Measurements from ENCODE around the gene MAP3K5.
A peak's percentile ranks its signal among the peaks of the same experiment; 100 is the strongest.
"Not testable (repeated sequence)": the region's sequence is repeated elsewhere in the genome, so short reads cannot be mapped to it uniquely, and the experiment has no call there.

The MAP3K5 gene

GRCh38 chr6:136790411-136791295, 1.6 kb downstream of the MAP3K5 start:
- no peak for DNase-seq

GRCh38 chr6:136789440-136789839, 2.8 kb downstream of the MAP3K5 start:
- DNase-seq = not testable (repeated sequence)

DNA sequence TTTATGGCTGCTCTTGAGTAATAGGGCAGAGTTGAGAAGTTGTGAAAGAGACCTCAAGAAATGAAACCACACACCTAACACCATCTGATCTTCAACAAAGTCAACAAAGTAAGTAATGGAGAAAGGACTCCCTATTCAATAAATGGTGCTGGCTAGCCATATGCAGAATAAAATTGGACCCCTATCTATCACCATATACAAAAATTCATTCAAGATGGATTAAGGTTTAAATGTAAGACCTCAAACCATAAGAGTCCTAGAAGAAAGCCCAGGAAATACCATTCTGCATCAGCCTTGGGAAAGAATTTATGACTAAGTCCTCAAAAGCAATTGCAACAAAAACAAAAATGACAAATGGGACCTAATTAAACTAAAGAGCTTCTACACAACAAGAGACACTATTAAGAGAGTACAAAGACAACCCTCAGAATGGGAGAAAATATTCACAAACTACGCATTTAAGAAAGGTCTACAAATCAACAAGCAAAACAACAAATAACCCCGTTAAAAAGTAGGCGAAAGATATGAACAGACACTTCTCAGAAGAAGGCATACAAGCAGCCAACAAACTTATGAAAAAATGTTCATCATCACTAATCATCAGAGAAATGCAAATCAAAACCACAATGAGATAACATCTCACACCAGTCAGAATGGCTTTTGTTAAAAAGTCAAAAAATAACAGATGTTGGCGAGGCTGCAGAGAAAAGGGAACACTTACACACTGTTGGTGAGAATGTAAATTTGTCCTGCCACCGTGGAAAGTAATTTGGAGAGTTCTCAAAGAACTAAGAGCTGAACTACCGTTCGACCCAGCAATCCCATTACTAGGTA, 4.0 kb downstream of the MAP3K5 start:
- no peak for DNase-seq

- no peak for DNase-seq
Observed at GRCh38 chr6:136787726-136788068, 4.6 kb downstream of the MAP3K5 start.

GRCh38 chr6:136786658-136787057, 5.6 kb downstream of the MAP3K5 start:
- no peak for DNase-seq

DNA sequence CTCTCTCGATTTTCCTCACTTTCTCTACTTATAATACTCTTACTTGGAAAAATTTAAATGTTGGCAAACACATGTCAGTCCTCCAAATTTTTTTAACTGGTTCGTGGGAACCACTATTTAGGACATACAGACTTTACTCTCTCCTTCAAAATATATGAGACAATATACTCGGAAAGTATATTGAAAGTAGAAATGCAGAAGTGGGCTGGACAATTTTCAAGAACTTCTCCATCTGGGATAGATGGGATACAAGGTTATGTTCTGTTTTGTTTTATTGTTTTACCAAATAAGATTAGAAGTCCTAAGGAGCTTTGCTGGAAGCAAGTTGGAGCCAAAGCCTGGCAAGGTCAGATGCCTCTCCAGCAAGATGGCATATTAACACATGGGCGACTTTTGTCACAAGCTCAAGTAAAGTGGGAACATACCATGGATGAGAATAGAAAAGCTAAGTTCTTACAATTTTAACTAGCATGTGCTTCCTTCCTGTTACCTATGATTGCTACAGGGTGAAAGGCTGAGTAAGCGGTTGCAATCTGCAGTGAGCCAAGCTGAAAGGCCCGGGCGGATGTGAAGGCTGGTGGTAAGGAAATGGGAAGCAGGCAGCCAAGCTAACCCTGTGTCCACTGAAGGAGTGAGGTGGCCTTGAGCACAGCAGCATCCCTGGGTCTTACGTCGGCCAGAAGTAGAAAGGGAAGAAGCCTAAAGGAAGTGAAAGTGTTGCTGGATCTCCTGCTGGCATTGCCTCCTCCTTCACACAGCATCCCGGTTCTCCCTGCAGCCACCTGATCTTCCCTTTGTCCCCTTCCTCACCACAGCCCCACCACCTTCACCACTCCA, 7.1 kb downstream of the MAP3K5 start:
- DNase-seq = no peak

DNA sequence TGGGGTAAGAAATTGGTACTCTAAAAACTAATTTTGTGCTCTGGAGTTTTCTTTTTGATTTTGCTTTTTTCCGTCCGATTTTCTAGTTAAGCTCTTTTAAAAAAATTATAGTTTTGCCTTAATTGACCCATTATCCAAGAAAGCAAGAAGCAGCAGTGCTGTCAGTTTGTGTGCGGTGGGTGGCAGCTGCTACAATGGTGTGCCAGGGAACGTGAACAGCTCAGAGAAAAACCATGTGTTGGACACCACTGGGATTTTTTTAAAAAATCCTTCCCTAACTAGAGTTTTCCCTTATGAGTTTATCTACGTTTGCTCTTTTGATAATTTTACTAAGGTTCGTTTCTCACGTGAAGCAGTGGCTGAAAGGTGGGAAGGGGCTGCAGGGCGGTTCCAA, 8.0 kb downstream of the MAP3K5 start:
- DNase-seq = no peak

DNA sequence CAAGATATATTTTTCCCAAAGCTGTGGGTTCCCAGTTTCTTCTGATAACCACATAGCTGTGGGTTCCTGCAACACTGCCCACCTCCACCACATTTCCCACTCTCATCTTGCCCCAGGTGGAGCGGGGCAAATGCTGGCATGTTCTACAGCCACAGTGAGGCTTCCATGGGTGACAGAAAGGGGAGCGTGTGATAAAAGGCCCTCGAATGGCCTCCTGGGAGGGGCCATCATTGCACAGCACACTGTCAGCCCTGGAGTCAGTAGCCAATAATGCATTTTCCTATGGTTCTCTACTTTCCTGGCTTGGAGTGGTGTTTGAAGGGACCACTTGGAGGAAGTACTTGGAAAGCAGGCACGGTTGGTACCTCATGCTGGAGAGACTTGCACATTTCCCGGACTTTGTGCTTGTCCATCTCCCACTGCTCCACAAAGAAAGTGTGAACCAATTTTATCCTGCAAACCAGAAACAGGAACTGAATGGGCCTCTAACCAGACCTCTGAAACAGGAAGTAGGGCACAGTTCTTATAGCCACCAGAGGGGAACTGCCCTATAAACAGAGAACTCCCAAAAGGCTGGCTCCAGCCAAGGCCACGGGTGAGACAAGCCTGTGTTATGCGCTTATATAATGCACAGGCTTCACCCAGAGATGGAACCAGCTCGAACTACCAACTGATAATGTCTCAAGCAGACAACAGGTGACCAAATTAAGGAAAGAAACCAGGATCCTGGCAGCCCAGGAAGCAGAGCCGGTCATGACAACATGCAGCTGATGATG, 8.6 kb downstream of the MAP3K5 start:
- DNase-seq = no peak

DNA sequence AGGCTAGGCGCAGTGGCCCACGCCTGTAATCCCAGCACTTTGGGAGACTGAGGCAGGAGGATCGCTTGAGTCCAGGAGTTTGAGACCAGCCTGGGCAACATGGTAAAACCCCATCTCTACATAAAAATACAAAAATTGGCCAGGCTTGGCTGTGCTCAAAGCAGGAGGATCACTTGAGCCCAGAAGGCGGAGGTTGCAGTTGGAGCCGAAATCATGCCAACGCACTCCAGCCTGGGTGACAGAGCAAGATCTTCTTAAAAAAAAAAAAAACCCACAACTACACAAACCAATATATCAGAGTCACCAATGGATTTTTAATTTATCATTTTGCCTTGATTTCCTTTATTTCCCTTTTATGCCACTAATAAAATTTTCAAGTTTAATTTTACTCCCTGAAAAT, 9.3 kb downstream of the MAP3K5 start:
- no peak for DNase-seq

GRCh38 chr6:136782021-136782770, 10.1 kb downstream of the MAP3K5 start:
- no peak for DNase-seq

DNA sequence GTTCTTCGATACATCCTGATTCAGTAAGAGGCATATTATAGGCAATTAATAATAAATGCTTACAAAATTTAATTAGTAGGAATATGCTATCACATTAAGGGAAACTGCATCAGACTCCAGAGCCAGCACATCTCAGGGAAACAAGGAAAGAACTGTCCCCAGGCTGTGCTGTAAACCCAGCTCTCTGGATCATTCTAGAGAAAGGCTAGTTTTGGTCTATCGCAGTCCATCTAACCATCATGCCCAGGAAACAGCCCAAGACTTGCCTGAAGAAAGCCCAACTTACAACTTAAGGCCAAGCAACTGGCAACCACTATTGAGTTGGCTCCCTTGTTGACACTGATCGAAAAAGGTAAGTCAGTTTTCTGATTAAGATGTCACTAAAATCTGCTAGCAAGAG, 11.3 kb downstream of the MAP3K5 start:
- DNase-seq = no peak

GRCh38 chr6:136779682-136780081, 12.6 kb downstream of the MAP3K5 start:
- no peak for DNase-seq

GRCh38 chr6:136777651-136778050, 14.6 kb downstream of the MAP3K5 start:
- no peak for DNase-seq

- no peak for DNase-seq
Observed at GRCh38 chr6:136775548-136775947, 16.7 kb downstream of the MAP3K5 start.

- DNase-seq = no peak
Observed at GRCh38 chr6:136775081-136775480, 17.2 kb downstream of the MAP3K5 start.

GRCh38 chr6:136774228-136775041, 17.8 kb downstream of the MAP3K5 start:
- DNase-seq = peak in 1 of 2 experiments; percentile 22

DNA sequence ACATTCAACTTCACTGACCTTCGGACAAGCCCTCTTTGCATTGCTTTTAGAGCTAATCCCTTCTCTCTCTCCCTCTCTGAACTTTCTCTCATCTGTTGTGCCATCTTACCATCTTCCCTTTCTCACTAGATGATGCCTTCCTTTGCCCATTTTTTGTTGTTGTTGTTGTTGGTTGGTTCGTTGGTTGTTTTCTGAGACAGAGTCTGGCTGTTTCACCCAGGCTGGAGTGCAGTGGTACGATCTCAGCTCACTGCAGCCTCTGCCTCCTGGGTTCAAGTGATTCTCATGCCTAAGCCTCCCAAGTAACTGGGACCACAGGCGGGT, 18.8 kb downstream of the MAP3K5 start:
- DNase-seq = no peak

GRCh38 chr6:136772685-136773472, 19.4 kb downstream of the MAP3K5 start:
- DNase-seq = no peak

- DNase-seq = no peak
Observed at GRCh38 chr6:136771306-136771705, 21.0 kb downstream of the MAP3K5 start.

DNA sequence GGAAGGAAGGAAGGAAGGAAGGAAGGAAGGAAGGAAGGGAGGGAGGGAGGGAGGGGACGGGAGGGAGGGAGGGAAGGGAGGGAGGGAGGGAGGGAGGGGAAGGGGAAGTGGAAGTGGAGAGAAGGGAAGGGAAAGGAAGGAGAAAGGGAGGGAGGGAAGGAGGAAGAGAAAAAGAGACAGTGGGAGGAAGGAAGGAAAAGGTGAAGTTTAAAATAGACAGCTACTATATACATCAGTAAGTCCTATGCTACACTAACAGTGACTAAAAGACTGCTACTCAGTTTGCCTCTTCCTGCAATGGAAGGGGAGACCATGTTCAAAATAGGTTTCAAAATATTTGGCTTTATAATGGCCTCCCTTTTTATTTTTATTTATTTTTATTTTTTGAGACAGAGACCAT, 22.5 kb downstream of the MAP3K5 start:
- DNase-seq = no peak

Measured in SHP77 (cell line).